ENCODE measurements around the gene CEP290.

DNA sequence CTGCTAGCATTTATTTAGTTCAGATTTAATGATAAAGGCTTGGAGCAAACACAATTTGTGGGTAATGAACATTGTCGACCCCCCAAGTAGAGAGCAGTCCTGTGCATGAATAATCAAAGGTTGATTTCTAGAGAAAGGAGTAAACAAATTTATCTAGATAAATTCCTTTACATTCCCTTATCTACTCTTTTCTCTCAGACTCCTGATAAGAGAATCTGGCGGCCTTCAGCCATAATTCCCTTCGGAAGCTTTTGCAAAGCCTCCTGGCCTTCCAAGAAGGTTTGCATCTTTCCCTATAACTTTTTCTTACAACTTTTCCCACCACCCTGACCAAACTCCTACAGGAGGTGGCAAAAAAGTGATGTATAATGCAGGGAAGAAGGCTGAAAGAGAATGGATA, 42.3 kb upstream of the CEP290 start:
- no peak for TF ChIP-seq CTCF (IDR thresholded peaks at IDR 0.05; ENCODE audit: low read depth, low read length, missing input control)
- no peak for TF ChIP-seq REST (IDR thresholded peaks at IDR 0.05)
- TF ChIP-seq MAX (IDR thresholded peaks at IDR 0.05) = no peak
- no peak for TF ChIP-seq GABPA (IDR thresholded peaks at IDR 0.05 in 1 of 2, conservative IDR thresholded peaks at IDR 0.05 in 1 of 2)
- TF ChIP-seq RAD21 (IDR thresholded peaks at IDR 0.05) = no peak
- no peak for TF ChIP-seq ZBTB33 (IDR thresholded peaks at IDR 0.05)
- no peak for TF ChIP-seq FOXA1 (IDR thresholded peaks at IDR 0.05)
- no peak for TF ChIP-seq TAF1 (conservative IDR thresholded peaks at IDR 0.05)
